HK-2 (cell line): ENCODE measurements around the gene NCKAP5.
"Not testable (repeated sequence)": the region's sequence is repeated elsewhere in the genome, so short reads cannot be mapped to it uniquely, and the experiment has no call there.

Experiments
- DNase-seq: peaks from one replicate; pipeline ENCODE4 v3.0.0-alpha.2; 2018; ENCODE audit not compliant: unreplicated experiment

NCKAP5 gene

DNA sequence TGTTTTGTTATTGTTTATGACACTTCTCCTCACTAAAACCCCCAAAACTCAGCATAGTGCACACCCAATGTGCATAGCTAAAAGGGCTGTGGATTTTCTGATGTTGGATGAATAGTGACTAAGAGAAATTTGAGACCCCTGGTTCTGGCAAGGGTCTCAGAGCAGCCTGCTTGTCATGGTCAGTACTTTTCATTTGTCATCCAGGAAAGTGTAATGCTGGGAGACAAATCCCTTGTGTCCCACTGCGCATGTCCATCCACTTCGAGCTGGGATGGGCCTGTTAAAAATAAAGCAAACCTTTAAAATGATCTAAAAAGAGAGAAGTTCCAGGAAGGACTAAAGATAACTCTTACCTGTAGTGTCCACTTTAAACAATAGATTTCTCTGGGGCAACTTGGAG is 851.3 kb downstream of the NCKAP5 start:
- no peak for DNase-seq

GRCh38 chr2:132715386-132716351 is 852.6 kb downstream of the NCKAP5 start:
- DNase-seq, result no peak

DNA sequence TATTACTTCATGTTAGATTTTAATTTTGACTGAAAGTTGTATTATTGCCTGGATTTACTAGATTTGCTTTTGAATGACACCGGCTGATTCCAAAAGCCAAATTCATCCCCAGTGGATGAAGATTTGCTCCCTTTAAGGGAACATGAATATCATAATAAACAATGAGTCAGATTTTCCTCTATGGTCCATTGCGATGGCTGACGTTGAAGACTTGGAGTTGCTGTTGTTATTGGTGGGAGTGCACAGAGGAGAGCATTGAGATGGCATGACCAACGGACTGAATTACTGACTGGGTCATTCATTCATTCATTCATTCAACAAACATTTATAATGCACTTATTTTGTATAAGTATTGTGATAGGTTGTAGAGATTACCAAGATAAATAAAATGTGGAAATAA is 864.9 kb downstream of the NCKAP5 start:
- DNase-seq, result no peak

DNA sequence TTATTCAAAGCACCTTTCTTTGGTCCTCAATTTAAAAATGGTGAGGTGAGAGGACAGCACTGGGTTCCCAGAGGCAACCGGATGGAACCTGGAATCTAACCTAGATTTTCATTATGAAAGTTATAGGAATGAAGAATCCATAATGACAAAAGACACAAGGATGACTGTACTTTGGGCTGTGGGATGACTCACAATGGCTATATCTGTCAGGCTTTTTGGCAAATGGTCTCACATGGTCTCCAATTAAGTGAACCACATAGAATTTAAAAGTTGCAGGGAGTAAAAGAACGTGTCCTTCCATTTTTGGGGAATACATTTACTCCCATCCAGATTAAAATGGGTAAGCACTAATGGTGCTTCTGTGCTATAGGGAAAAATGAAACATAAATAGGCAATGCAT is 866.5 kb downstream of the NCKAP5 start:
- no peak for DNase-seq

DNA sequence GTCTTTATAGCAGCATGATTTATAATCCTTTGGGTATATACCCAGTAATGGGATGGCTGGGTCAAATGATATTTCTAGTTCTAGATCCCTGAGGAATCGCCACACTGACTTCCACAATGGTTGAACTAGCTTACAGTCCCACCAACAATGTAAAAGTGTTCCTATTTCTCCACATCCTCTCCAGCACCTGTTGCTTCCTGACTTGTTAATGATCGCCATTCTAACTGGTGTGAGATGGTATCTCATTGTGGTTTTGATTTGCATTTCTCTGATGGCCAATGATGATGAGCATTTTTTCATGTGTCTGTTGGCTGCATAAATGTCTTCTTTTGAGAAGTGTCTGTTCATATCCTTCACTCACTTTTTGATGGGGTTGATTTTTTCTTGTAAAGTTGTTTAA is 868.5 kb downstream of the NCKAP5 start:
- not testable (repeated sequence) for DNase-seq

DNA sequence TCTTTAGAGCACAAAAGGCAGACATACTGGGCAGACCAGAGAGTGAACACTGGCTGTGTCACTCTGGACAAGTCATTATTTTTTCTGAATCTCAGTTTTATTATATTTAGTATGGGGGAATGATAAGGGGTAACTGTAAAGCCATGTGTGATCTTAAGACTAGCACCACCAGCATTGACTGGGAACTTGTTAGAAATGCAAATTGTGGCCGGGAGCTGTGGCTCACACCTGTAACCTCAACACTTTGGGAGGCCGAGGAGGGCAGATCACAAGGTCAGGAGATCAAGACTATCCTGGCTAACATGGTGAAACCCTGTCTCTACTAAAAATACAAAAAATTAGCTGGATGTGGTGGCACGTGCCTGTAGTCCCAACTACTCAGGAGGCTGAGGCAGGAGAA is 869.9 kb downstream of the NCKAP5 start:
- DNase-seq, result not testable (repeated sequence)

- no peak for DNase-seq
Measured at GRCh38 chr2:132697556-132698205, 870.6 kb downstream of the NCKAP5 start.

- DNase-seq, result no peak
Measured at GRCh38 chr2:132692816-132693215, 875.4 kb downstream of the NCKAP5 start.

GRCh38 chr2:132691556-132691955 is 876.7 kb downstream of the NCKAP5 start:
- no peak for DNase-seq

DNA sequence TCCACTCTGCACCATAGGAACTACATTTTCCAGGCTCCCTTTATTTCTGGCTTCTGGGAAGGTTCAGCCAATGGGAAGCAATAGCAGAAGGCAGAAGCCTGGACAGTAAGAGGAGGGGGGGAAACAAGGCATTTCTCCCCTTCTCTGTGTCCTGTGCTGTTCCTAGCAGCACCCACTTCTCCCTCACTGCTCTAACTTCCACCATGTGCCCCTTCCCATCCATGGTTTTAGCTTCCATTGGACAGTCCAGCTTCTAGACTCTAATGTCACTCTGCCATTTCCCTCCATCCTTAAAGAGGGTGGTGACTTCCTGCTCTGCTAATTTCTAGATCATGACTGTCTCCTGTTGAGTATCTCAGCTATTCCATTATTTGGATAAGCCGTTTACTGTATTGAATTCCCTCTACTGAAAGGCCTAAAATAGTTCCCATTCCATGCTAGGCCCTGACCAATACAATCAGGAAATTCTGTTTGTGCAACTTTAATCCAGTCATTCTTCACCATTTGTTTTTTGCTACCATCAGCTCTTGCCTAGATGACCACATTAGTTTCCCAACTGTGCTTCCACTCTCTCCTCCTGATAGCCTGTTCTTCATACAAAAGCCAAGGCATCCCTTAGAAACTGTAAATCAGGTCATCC is 877.5 kb downstream of the NCKAP5 start:
- DNase-seq, result no peak

DNA sequence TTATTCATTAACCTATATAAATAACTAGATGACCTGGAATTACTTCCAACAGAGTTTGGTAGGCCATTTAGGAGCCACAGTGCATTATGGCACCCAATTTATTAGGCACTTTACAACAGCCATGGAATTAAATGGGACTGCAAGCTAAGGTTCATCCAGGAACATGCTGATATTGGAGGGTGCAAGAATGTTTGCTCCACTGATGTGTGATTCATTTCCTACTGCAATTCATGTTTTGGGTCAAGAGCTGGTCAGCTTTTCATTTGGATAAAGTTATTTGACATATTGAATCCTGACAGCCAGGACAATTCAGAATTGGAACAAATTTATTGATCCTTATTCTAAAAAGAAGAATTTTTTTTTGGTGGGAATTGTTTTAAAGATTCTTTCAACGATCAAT is 886.5 kb downstream of the NCKAP5 start:
- DNase-seq, result no peak

DNA sequence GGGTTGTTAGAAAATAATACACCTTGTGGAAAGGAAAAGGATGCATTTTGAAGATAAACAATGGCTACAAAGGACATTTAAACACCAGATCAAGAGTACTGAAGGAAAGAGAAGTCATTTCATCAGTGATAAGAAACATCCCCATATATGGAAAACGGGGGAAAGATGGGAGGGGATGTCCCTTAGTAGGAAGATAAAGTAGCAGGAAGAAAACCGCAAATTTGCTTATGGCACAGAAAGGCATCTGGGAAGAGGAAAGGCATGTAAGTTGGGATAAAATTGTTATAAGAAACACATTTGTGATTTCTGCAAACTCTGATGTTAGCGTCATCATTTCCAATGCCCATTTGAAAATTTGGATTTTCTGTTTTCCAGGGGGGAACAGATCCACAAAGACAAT is 887.7 kb downstream of the NCKAP5 start:
- DNase-seq, result no peak

DNA sequence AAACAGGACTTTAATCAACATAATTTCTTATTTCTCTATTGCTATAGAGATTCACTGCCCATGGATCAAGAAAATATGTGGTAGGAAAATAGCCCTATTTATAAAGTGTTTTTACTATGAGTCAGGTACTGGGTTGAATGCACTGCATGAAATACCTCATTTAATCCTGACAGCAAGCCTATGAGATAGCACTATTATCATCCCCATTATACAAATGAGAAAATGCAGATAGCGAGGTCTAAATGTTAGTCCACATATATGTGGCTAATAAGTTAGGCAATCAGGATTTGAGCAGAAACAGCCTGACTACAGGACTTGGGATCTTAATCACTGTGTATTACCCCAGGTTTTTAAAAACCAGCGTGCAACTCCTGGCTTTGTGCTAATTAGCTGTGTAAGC is 889.8 kb downstream of the NCKAP5 start:
- DNase-seq, result no peak

- DNase-seq, result no peak
Measured at GRCh38 chr2:132677661-132678060, 890.6 kb downstream of the NCKAP5 start.

DNA sequence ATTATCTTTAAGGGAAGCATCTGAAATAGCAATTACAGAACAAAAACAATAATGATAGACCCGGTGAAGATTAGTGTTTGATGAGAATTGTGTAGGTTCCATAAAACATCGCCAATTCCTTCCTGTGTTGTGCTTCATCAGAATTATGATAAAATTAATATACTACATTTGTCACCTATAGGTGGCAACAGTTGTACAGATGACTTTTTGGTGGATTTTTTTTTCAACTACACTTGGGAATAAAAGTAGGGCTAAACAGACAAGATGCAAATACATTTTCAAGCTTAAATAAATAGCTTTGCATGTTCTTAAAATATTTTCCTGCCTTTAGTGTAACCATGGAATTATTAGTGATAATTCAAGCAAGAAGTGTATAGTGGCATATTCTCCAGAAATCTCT is 891.3 kb downstream of the NCKAP5 start:
- no peak for DNase-seq

DNA sequence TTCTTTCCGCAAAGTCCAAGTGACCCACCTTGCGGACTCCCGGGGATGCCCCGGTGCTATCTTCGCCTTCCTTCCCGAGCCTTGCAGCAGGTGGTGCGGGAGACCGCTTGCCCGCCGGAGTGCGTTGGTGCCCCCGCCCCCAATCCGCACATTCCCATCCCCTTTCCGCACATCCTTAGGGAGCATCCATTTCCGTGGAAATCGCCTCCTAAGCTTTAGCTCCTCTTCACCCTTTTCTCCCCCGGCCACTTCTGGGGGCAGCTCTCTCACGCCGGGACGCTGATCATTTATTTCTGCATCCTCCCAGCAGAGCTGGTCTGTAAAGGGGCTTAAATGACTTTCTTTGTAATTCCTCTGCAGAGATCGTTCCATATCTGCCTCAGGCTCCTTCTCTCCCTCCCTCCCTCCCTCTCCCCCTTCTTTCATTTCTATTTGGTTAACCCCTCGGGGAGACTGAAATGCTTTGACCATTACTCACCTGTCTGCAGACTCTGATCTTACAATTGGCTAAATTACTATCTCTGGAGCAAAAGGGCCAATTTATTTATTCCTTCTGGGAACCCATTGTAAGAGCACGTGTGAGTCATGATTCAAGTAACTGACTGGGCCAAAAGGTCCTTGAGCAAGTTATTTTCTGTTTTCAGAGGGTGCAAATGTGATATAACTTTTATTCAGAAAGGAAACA is 897.0 kb downstream of the NCKAP5 start:
- peak; percentile 45 for DNase-seq

- DNase-seq, result peak; percentile 47
Measured at GRCh38 chr2:132670496-132671150, 897.6 kb downstream of the NCKAP5 start.

GRCh38 chr2:132669908-132670495 is 898.3 kb downstream of the NCKAP5 start, which contains the start of gene LYPD1:
TSS of gene LYPD1 (minus strand) at chr2:132670205. CDS start at chr2:132669932, 273 bp downstream.
- peak; percentile 38 for DNase-seq

DNA sequence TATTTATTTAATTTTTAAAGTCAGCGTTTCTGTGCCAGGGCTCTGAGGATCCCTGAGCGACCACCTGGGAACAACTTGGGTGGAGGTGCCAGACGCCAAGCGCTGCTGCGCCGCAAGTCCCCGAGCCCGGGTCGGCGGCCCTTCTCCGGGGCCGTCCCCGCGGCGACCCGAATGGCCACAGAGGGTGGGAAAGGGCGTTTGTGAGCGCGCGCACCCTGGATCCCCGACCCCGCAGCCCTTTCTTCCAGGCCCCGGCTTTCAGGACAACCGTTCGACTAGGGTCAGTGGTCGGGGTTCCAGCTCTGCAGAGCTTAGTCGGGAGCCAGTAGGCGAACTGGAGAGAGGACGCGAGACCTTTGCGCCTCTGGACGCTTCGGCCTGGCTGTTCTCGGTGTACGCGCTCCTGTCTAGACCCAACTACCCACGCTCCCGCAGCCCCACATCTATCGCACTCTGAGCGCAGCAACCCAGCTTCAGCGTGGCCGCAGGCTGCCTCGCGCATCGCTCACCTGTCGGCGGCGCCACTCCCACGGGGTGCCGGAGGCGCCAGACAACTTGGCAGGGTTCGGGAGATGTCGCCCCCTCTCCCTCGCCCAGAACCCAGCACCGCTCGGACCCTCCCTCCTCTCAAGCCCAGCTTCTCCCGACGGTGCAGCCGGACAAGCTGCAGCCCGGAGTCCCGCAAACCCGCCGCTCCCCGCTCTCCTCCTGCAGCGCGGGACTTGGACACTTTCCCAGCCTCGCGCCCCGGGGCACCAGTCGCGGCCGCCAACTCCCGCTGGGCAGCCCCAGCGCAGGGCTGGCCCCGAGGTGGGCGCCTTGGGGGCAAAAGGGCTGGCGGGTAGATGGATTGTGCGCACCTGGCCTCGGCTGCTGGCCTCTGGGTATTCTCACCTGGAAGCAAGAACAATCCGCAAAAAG is 899.0 kb downstream of the NCKAP5 start:
- DNase-seq, result peak; percentile 35
